ENCODE results near the gene TMEM61. TPM values are rescaled to one million over a fixed set of nuclear protein-coding genes. Genes with fewer than 3 reads are reported as not detected.
"Not testable (repeated sequence)": the region's sequence is repeated elsewhere in the genome, so short reads cannot be mapped to it uniquely, and the experiment has no call there.

TMEM61 gene
- polyA plus RNA-seq, 1 of the 3 experiments (the other 2 are of a cell fraction): not detected

- H3K9ac ChIP-seq; H3F3A ChIP-seq (replicated peaks; ENCODE audit: insufficient read depth); H4K20me1 ChIP-seq (ENCODE audit: insufficient read depth); DNase-seq; H3K79me2 ChIP-seq (ENCODE audit: insufficient read depth); H3K4me3 ChIP-seq (ENCODE audit: low read depth in 2 of 2, low read length in 1 of 2); H3K27ac ChIP-seq (ENCODE audit: low read depth in 2 of 2, low read length in 1 of 2); H3K4me2 ChIP-seq; H3K4me1 ChIP-seq (ENCODE audit: control insufficient read depth in 1 of 2, insufficient read depth in 2 of 2, low read depth in 1 of 2, low read length in 1 of 2); H3K9me3 ChIP-seq; CTCF ChIA-PET; H3K27me3 ChIP-seq (ENCODE audit: insufficient read depth); H3K9me2 ChIP-seq; POLR2A ChIA-PET; H2AFZ ChIP-seq (ENCODE audit: low read depth); H3K36me3 ChIP-seq (replicated peaks in 1 of 2; ENCODE audit: control insufficient read depth in 1 of 2, insufficient read depth in 2 of 2, low read length in 1 of 2): not testable (repeated sequence)
- WGBS (ENCODE audit: low lambda C conversion rate): 90% methylated on average over 3 of the region's 3 CpGs
Observed at GRCh38 chr1:55026682-55027081, 46.3 kb downstream of the TMEM61 start.

GRCh38 chr1:55031098-55031497 lies 50.7 kb downstream of the TMEM61 start:
- H3K4me2 ChIP-seq; H3K9me2 ChIP-seq; H3K9ac ChIP-seq; H3K27ac ChIP-seq (ENCODE audit: low read depth in 2 of 2, low read length in 1 of 2); H3K4me3 ChIP-seq (ENCODE audit: low read depth in 2 of 2, low read length in 1 of 2); H3F3A ChIP-seq (replicated peaks; ENCODE audit: insufficient read depth); H3K79me2 ChIP-seq (ENCODE audit: insufficient read depth); DNase-seq; H3K9me3 ChIP-seq; H3K36me3 ChIP-seq (replicated peaks in 1 of 2; ENCODE audit: control insufficient read depth in 1 of 2, insufficient read depth in 2 of 2, low read length in 1 of 2); H4K20me1 ChIP-seq (ENCODE audit: insufficient read depth); H3K4me1 ChIP-seq (ENCODE audit: control insufficient read depth in 1 of 2, insufficient read depth in 2 of 2, low read depth in 1 of 2, low read length in 1 of 2); POLR2A ChIA-PET; H2AFZ ChIP-seq (ENCODE audit: low read depth): not testable (repeated sequence)
- CTCF ChIA-PET: interaction anchor here (2.1 to 5.9 kb wide), 3 partner anchors 9 to 80 kb away, joined by 6 to 49 read pairs (median 16); no protein-coding TSS in a partner anchor
- WGBS (ENCODE audit: low lambda C conversion rate): 94% methylated on average over 5 of the region's 5 CpGs
- H3K27me3 ChIP-seq (ENCODE audit: insufficient read depth): peaks cover 25% of the 10 kb centered on the region; the same call in 1 of the 2 replicates

GRCh38 chr1:55033265-55033614 lies 52.8 kb downstream of the TMEM61 start:
- peaks cover 30% of the 10 kb centered on the region for H3K27me3 ChIP-seq (ENCODE audit: insufficient read depth)

GRCh38 chr1:55034476-55035133 lies 54.2 kb downstream of the TMEM61 start:
- POLR2A ChIA-PET: no interaction called here
- H3K27me3 ChIP-seq (ENCODE audit: insufficient read depth): peaks cover 44% of the 10 kb centered on the region

More at GRCh38 chr1:55033265-55033614, 52.8 kb downstream of the TMEM61 start:
- no peak overlapping the region for H2AFZ ChIP-seq (ENCODE audit: low read depth)
- 73% methylated on average over 7 of the region's 7 CpGs for WGBS (ENCODE audit: low lambda C conversion rate)
- H3F3A ChIP-seq (replicated peaks; ENCODE audit: insufficient read depth): no peaks in the 10 kb centered on the region
- H3K9me3 ChIP-seq: no peaks in the 10 kb centered on the region
- ChIA-PET CTCF (interaction anchor here (3.3 to 5.9 kb wide), 2 partner anchors 11 to 82 kb away, joined by 16 to 49 read pairs; no protein-coding TSS in a partner anchor), POLR2A (no interaction called here)
- no peak for DNase-seq
- H3K4me2 ChIP-seq: no peak overlapping the region
- H3K4me3 ChIP-seq (ENCODE audit: low read depth in 2 of 2, low read length in 1 of 2): no peak overlapping the region
- H4K20me1 ChIP-seq (ENCODE audit: insufficient read depth): no peaks in the 10 kb centered on the region
- H3K4me1 ChIP-seq (ENCODE audit: control insufficient read depth in 1 of 2, insufficient read depth in 2 of 2, low read depth in 1 of 2, low read length in 1 of 2): no peaks in the 10 kb centered on the region
- H3K9me2 ChIP-seq: no peaks in the 10 kb centered on the region
- no peak overlapping the region for H3K9ac ChIP-seq
- no peak overlapping the region for H3K27ac ChIP-seq (ENCODE audit: low read depth in 2 of 2, low read length in 1 of 2)
- no peaks in the 10 kb centered on the region for H3K79me2 ChIP-seq (ENCODE audit: insufficient read depth)
- TF ChIP-seq FOXJ3 (CRISPR knock-in tag; IDR thresholded peaks at IDR 0.05) (no peak), ELF1 (IDR thresholded peaks at IDR 0.05) (no peak)
- H3K36me3 ChIP-seq (replicated peaks in 1 of 2; ENCODE audit: control insufficient read depth in 1 of 2, insufficient read depth in 2 of 2, low read length in 1 of 2): no peaks in the 10 kb centered on the region

More at GRCh38 chr1:55034476-55035133, 54.2 kb downstream of the TMEM61 start:
- no peak for DNase-seq
- no peaks in the 10 kb centered on the region for H3K79me2 ChIP-seq (ENCODE audit: insufficient read depth)
- H3K9ac ChIP-seq: no peak overlapping the region
- peaks cover 0 to 4% of the 10 kb centered on the region in 2 experiments; a peak in 1 of 4 replicates for H3K4me1 ChIP-seq (ENCODE audit: control insufficient read depth in 1 of 2, insufficient read depth in 2 of 2, low read depth in 1 of 2, low read length in 1 of 2)
- TF ChIP-seq, protein P1, sequence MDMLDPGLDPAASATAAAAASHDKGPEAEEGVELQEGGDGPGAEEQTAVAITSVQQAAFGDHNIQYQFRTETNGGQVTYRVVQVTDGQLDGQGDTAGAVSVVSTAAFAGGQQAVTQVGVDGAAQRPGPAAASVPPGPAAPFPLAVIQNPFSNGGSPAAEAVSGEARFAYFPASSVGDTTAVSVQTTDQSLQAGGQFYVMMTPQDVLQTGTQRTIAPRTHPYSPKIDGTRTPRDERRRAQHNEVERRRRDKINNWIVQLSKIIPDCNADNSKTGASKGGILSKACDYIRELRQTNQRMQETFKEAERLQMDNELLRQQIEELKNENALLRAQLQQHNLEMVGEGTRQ (IDR thresholded peaks at IDR 0.05; ENCODE audit: borderline replicate concordance, low read depth, low read length): no peak
- TF ChIP-seq YY1 (IDR thresholded peaks at IDR 0.05; ENCODE audit: low read depth): no peak
- no peak for TF ChIP-seq RCOR1 (IDR thresholded peaks at IDR 0.05; ENCODE audit: low read length)
- TF ChIP-seq POLR2AphosphoS5 (IDR thresholded peaks at IDR 0.05; ENCODE audit: low read depth, low read length): no peak
- TF ChIP-seq FOSL2 (IDR thresholded peaks at IDR 0.05; ENCODE audit: borderline replicate concordance, low read depth): no peak
- TF ChIP-seq NFIC (IDR thresholded peaks at IDR 0.05; ENCODE audit: borderline replicate concordance): no peak
- no peak for TF ChIP-seq MAX (IDR thresholded peaks at IDR 0.05; ENCODE audit: low read depth)
- H3K4me2 ChIP-seq: no peak overlapping the region
- 78% methylated on average over 5 of the region's 6 CpGs for WGBS (ENCODE audit: low lambda C conversion rate)
- no peaks in the 10 kb centered on the region for H3K9me3 ChIP-seq
- H3F3A ChIP-seq (replicated peaks; ENCODE audit: insufficient read depth): no peaks in the 10 kb centered on the region
- no peaks in the 10 kb centered on the region for H3K36me3 ChIP-seq (replicated peaks in 1 of 2; ENCODE audit: control insufficient read depth in 1 of 2, insufficient read depth in 2 of 2, low read length in 1 of 2)
- CTCF ChIA-PET: interaction anchor here (0.6 to 5.9 kb wide), 7 partner anchors 13 to 89 kb away, joined by 3 to 49 read pairs (median 6); no protein-coding TSS in a partner anchor
- H3K27ac ChIP-seq (ENCODE audit: low read depth in 2 of 2, low read length in 1 of 2): no peak overlapping the region
- no peaks in the 10 kb centered on the region for H4K20me1 ChIP-seq (ENCODE audit: insufficient read depth)
- H3K9me2 ChIP-seq: no peaks in the 10 kb centered on the region
- no peak overlapping the region for H2AFZ ChIP-seq (ENCODE audit: low read depth)
- H3K4me3 ChIP-seq (ENCODE audit: low read depth in 2 of 2, low read length in 1 of 2): no peak overlapping the region

Measured in SK-N-SH (cell line).